ENCODE measurements around the gene LRRC8D. TPM values are rescaled to one million over a fixed set of nuclear protein-coding genes. Genes with fewer than 3 reads are reported as not detected.
"Not testable (repeated sequence)": the region's sequence is repeated elsewhere in the genome, so short reads cannot be mapped to it uniquely, and the experiment has no call there.

LRRC8D gene
- total RNA-seq, 4 donors from 2014 or later = 6.9 to 13.2 (median 8.8) TPM

DNA sequence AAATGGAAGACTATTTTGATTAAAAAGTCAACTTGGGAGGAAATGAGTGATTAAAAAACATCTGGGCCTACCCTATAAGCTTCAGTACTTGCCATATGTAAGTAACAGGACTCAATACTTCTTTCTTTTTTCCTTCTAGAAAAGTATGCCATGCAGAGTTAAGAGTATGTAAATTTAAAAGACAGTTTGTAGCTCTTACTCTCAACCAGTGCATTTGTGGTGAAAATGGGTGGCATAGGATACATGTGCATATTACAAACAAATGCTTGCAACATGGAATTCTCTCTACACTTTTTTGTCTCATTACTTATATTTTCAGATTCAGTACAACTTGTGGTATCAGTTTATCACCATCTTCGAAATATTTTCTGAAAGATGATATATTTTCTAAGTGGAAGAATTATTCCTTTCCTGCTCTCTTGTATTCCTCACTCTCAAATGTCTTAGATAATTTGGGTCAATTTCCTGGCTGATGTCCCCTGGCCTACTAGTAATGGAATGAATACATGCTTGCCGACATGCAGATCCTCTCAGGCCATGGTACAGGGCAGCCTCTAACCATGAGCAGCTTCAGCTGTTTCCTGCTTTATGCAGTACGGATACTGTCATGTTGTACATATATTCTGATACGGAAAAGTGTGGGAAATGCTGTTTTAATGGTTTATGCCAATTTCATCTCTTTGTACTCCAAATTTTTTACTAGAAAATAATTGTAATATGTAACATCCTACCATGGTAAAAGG is 92.7 kb downstream of the LRRC8D start:
- TF ChIP-seq, protein P1, sequence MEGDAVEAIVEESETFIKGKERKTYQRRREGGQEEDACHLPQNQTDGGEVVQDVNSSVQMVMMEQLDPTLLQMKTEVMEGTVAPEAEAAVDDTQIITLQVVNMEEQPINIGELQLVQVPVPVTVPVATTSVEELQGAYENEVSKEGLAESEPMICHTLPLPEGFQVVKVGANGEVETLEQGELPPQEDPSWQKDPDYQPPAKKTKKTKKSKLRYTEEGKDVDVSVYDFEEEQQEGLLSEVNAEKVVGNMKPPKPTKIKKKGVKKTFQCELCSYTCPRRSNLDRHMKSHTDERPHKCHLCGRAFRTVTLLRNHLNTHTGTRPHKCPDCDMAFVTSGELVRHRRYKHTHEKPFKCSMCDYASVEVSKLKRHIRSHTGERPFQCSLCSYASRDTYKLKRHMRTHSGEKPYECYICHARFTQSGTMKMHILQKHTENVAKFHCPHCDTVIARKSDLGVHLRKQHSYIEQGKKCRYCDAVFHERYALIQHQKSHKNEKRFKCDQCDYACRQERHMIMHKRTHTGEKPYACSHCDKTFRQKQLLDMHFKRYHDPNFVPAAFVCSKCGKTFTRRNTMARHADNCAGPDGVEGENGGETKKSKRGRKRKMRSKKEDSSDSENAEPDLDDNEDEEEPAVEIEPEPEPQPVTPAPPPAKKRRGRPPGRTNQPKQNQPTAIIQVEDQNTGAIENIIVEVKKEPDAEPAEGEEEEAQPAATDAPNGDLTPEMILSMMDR (IDR thresholded peaks at IDR 0.05) = no peak

DNA sequence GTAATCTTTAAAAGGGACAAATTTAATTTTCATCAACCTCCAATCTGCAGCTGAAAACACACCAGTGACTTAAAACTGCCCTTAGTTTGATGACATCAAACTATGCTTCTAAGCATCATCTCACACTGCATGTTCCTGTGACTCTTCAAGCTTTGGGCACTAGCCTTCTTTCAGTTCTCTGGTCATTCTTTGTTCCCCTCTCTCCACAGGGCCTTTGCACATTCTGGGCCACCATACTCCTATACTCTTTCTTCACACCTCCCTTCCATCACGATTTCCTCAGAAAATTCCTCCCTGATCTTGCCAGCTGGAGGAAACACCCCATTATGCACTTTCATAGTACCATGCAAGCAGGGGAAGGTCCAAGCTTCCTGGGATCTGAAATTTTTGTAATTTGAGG is 96.5 kb downstream of the LRRC8D start:
- ATAC-seq (ENCODE audit: low FRiP score) = no peak
- TF ChIP-seq, protein P1 (IDR thresholded peaks at IDR 0.05) = no peak
- DNase-seq (ENCODE audit: low spot score) = no peak

More for the DNA sequence above, 92.7 kb downstream of the LRRC8D start:
- ATAC-seq (ENCODE audit: low FRiP score) (no peak), DNase-seq (ENCODE audit: low spot score) (no peak)

DNA sequence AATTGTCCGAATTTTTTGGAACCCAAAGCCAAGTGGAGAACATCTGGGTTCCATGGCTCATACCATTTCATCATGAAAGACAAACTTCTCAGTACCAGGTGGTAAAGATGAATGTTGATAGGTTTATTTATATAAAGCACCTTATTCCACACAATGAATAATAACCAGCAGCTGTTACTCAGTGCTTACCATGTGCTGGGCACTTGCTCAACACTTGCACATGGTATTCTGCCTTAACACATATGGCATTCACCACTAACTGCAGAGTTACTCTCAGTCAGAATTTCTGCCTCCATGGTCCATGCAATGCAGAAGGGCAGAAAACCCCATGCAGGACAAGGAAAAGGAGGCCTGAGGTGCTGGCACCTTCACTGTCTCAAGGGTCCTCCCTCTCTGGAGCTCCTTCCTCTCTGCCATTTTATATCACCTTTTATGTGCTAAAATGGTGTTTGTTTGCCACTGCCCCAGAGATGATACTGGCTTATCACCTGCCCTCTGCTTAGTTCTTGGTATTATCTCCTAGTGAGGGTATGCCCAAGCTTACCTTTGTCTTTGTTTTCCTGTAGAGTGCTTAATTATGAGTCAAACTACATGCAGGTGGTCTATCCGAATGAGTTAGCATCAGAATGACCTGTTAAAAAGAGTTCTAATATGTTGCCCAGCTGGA is 97.4 kb downstream of the LRRC8D start:
- ATAC-seq (ENCODE audit: low FRiP score) (no peak), DNase-seq (ENCODE audit: low spot score) (no peak)
- TF ChIP-seq, protein P1 (IDR thresholded peaks at IDR 0.05) = no peak

DNA sequence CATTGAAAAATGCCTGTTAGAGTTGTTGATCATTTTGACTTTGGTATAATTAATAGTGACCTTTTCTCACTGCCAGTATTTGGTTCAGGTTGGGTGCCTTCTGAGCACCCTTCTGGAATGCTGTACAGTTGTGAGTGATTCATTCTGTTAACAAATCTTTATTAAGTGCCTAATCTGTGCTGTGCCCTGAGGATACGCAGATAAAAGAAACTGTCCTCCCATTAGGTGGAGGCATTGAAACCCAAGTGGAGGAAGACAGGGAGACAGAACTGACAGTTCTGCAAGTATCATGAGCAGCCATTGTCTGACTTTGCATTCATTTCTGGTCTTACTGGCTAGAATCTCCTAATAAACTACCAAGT is 97.9 kb downstream of the LRRC8D start:
- DNase-seq (ENCODE audit: low spot score) (no peak), ATAC-seq (ENCODE audit: low FRiP score) (no peak)

DNA sequence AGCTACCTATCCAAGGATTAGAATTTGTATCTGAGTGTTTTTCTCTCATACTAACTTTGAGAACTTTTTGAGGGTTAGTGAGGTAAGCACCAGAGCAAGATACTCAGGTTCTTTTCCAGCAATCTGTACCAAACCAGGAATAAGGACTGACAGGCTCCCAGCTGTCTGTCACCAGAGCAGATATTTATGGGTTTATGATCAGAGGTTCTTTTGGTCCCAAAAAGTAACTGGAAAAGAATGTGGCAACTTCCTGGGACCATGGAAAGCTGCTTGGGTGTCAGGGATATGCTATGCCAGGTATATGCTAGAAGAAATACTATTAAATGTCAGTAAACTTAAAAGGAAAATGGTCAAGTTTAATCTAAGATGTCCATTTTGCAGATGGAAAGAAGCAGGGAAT is 98.3 kb downstream of the LRRC8D start:
- ATAC-seq (ENCODE audit: low FRiP score) = no peak
- TF ChIP-seq, protein P1 (IDR thresholded peaks at IDR 0.05) = no peak
- no peak for DNase-seq (ENCODE audit: low spot score)

More for the DNA sequence above, 97.9 kb downstream of the LRRC8D start:
- TF ChIP-seq, protein P1 (IDR thresholded peaks at IDR 0.05) = no peak

DNA sequence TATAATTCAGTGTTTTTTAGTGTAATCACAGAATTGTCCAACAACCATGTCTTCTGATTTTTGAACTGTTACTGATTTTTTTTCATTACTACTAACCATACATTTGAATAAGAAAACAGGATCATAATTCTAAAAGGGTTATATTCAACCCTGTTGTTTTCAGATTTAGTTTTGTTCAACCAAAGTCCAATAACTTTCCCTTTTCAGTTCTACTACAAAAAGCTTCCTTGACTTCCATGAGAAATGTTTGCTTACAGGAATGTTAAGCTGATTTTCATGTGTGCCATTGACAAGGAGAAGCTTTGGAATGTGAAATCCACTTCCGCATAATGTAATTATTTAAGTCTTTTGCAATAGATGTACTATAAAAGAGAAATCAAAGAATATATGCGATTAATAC is 102.1 kb downstream of the LRRC8D start:
- ATAC-seq (ENCODE audit: low FRiP score) (no peak), DNase-seq (ENCODE audit: low spot score) (no peak)
- TF ChIP-seq, protein P1 (IDR thresholded peaks at IDR 0.05) = no peak

DNA sequence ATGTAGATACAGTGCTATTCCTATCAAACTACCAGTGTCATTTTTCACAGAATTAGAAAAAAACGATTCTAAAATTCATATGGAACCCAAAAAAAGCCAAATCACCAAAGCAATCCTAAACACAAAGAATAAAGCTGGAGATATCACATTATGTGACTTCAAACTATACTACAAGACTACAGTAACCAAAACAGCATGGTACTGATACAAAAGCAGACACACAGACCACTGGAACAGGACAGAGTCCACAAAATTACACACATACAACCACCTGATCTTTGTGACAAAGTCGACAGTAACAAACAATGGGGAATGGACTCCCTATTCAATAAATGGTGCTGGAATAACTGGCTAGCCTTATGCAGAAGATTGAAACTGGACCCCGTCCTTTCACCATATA is 102.7 kb downstream of the LRRC8D start:
- ATAC-seq (ENCODE audit: low FRiP score) (no peak), DNase-seq (ENCODE audit: low spot score) (no peak)
- TF ChIP-seq, protein P1 (IDR thresholded peaks at IDR 0.05) = no peak

DNA sequence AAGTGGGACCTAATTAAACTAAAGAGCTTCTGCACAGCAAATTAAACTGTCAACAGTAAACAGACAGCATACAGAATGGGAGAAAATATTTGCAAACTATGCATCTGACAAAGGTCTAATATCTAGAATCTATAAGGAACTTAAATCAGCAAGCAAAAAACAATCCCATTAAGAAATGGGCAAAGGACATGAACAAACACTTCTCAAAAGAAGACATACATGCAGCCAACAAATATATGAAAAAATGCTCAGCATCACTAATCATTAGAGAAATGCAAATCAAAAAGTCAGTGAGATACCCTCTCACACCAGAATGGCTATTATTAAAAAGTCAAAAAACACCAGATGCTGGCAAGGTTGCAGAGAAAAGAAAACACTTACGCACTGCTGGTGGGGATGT is 103.2 kb downstream of the LRRC8D start:
- ATAC-seq (ENCODE audit: low FRiP score); DNase-seq (ENCODE audit: low spot score): not testable (repeated sequence)
